HG03432 (cell line): ENCODE data around the gene APH1A.
"Not testable (repeated sequence)": the region's sequence is repeated elsewhere in the genome, so short reads cannot be mapped to it uniquely, and the experiment has no call there.

Source experiments
- ATAC-seq: cut with Tn5 transposase; IDR thresholded peaks from one replicate; pipeline ENCODE4 v1.9.1; 2021; ENCODE audit warnings: mild to moderate bottlenecking, moderate library complexity; ENCODE audit not compliant: unreplicated experiment

Gene APH1A

GRCh38 chr1:150269451-150269850 lies 635 bp upstream of the APH1A start:
- no peak for ATAC-seq

DNA sequence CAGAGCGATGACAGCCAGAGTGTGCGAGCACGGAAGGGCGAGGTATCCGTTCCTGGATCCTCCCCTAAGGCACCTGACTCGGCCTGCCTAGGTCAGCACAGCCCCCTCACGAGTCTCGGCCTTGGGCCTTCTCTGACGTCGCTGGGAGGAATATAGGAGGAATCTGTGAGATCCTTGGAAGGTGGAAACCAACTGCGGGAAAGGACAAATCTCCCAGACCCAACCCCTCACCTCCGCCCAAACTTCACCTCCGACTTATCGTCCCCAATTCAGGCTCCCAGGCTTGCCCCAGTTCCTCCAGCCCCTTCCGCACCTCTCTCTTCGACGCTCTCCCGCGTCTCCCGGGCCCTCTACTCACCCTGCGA lies 494 bp downstream of the APH1A start:
- ATAC-seq, result peak; percentile 16

DNA sequence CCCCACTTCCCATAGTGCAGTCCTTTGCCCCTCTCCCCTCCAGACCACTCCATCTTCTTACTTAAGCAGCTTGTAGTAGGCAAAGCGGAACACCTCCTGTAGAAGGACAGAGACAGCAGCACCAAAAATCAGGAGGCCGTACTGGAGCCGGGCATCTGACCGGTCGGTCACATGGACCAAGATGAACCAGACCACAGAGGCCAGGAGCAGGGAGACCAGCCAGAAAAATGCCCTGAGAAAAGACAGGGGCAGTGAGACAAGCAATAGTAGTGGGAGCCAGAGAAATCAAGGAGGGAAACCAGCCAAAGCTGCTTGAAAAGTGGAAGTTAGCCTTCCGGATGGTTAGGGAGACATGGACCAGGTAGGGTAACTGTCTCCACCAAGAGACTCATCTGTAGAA lies 920 bp downstream of the APH1A start:
- no peak for ATAC-seq

DNA sequence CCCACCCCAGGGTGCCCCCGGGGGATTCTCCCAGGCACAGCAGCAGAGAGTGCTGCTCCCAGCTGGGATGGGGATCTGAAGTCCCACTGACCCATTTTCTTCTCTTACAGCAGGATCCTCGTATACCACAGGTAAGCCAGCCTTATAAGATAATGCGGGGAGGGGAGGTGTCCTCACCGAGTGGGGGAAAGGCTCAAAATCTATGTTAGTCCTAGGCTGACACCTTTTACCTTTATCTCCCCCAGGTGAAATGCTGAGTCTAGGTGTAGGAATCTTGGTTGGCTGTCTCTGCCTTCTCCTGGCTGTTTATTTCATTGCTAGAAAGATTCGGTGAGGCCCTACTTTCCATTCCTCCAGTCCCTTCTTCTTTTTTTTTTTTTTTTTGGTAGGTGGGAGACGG lies 5.3 kb downstream of the APH1A start:
- no peak for ATAC-seq

- no peak for ATAC-seq
These were observed 6.2 kb downstream of the APH1A start for GRCh38 chr1:150262388-150263320.

GRCh38 chr1:150261367-150261766 lies 7.4 kb downstream of the APH1A start:
- no peak for ATAC-seq

DNA sequence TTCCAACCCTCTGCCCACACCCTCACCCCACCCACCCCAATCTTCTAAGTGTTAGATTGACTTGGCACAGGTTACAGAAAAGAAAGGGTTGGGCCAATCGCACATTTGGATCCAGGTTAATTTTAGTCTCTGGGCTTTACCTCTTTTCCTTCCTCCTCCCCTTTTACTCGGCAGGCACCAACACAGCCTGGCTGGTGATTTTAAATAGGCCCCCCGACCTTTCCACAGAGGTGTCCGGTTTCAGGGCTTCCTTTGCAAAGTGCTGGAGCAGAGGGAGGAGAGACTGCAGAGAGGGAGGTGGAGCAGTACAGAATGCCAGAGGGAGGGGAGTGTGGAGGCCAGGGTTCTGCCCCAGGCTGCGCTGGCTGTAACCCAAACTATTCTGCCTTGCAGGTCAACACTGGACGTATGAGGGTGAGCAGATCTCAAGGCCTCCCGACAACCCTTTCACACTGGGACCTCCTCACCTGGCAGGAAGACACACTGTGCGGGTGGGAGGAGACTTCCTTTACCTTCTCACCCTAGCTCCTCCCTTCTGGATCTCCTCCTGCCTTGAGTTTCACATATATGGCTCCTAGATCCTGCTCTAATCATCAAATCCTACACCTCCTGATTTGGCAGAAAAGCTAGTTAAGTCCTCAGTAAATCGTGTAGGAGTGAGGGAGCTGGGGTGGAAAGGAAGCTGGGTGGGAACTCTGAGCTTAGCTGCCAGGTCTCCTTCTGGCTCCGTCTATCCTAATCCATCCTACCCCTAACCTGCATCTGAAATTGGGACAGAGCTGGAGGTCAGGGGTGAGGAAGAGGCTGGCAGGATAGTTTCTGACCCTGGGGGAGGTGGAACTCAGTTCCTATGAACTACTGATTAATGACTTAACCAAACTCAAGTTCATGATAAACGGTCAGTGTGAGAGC lies 8.8 kb downstream of the APH1A start:
- ATAC-seq, result no peak

- no peak for ATAC-seq
These were observed 9.6 kb downstream of the APH1A start for GRCh38 chr1:150259217-150259616.

DNA sequence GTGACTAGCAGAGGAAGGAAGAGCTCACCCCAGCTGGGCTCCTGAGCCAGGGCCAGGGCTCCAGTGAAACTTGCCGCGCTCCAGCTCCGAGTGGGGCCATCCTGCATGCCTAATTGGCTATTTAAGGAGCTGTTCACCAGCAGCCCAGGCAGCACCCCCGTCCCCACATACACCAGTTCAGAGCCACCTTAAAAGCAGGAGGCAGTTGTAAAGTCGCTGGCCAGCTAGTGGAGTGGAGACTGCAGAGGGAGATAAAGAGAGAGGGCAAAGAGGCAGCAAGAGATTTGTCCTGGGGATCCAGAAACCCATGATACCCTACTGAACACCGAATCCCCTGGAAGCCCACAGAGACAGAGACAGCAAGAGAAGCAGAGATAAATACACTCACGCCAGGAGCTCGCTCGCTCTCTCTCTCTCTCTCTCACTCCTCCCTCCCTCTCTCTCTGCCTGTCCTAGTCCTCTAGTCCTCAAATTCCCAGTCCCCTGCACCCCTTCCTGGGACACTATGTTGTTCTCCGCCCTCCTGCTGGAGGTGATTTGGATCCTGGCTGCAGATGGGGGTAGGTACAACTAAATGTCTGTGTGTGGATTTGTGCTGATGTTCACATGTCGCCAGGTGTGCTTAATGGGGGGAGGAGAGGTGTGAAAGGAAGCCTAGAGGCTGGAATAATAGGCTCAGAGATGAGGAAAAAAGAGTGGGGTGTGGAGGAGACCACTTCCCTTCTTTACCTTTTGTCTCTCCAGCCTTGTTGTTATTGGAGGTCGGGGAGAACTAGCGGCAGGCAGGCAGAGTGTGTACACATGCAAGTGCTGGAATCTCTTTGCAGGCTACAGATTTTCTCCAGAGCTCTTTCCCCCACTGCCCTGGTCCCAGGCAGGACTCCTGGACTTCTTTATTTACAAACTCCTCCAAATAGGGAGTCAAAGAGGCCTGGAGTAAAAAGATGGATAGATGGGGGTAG lies 10.9 kb downstream of the APH1A start, which contains the start of gene CA14:
Gene CA14 (plus strand): TSS at position 151 of the 962 bp plus-strand sequence. CDS start 355 bp downstream, at position 506.
- no peak for ATAC-seq

GRCh38 chr1:150256554-150257341 lies 12.1 kb downstream of the APH1A start:
- no peak for ATAC-seq

- no peak for ATAC-seq
These were observed 12.6 kb downstream of the APH1A start for GRCh38 chr1:150256198-150256553.

GRCh38 chr1:150249936-150250335 lies 18.9 kb downstream of the APH1A start:
- ATAC-seq, result no peak

DNA sequence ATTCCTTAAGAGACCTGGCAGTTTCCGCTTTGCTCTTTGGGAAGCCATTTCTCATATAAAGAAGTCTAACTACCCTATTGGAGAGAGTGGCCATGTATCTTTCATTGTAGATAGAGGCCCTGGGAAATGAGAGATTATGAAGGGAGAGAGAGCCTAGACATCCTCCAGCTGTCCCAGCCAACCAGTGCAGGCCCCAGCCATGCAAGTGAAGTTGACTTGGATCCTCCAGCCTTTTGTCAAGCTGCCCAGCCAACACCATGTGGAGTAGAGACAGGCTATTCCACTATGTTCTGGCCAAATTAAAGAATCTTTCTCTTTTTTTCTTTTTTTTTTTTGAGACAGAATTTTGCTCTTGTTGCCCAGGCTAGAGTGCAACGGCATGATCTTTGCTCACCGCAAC lies 25.8 kb downstream of the APH1A start:
- ATAC-seq, result no peak

DNA sequence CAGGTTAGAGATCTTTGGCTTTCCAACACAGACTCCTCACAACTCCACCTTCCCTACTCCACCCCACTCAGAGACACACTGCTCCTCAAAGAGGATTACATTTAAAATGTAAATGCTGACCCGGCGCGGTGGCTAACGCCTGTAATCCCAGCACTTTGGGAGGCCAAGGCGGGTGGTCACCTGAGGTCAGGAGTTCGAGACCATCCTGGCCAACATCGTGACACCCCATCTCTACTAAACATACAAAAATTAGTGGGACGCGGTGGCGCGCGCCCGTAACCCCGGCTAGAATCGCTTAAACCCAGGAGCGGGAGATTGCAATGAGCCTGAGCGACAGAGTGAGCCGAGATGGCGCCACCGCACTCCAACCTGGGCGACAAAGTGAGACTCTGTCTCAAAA lies 31.1 kb downstream of the APH1A start:
- ATAC-seq, result no peak

DNA sequence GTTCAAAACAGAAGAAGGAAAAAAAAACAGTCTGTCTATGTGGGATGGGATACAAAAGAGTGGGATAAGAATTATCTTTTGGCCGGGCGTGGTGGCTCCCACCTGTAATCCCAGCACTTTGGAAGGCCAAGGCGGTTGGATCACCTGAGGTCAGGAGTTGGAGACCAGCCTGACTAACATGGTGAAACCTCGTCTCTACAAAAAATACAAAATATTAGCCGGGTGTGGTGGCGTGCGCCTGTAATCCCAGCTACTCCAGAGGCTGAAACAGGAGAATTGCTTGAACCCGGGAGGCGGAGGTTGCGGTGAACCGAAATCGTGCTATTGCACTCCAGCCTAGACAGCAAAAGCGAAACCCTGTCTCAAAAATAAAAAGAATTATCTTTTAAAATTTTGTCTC lies 31.6 kb downstream of the APH1A start:
- ATAC-seq, result not testable (repeated sequence)

GRCh38 chr1:150236614-150237100 lies 32.2 kb downstream of the APH1A start:
- ATAC-seq, result no peak

DNA sequence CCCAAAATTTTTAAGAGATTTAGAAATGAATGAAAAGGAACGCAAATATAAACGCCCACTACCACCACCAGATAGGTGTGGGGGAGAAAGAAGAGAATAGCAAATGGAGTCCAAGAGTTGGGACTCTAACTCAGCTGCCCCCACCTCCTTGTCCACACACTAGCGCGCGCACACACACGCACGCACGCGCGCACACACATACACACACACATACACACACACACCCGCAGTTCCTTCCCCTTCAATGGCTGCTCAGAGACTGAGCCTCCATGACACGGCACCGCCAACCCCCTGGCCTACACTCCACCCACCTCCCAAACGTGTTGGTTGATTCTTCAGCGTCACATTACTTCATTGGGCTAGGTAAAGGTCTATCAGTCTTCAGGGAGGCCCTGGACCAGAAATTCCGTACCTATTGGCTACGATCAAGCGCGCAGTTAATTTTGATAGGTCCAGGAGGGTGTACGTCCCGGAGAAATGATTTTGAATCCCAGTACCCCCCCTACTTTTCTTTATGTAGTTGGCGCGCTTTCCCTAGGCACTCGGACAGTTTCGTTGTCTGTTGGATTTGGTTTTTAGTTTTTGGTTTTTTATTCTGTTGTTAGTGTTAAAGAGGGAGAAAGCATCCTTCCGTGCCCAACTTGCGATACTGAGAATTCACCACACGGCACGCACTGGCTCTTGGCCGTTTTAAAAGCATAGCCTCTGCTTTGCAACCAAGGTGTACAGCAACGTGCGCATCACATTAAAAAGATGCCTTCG lies 32.8 kb downstream of the APH1A start, which contains the start of gene ANP32E:
Gene ANP32E (minus strand): TSS at position 261 of the 762 bp plus-strand sequence. CDS start 326 bp downstream, outside the sequence.
- ATAC-seq, result peak; percentile 76

GRCh38 chr1:150235294-150235851 lies 33.4 kb downstream of the APH1A start:
- ATAC-seq, result peak; percentile 5
